ENCODE data around the gene LUZP2. TPM values are rescaled to one million over a fixed set of nuclear protein-coding genes. Genes with fewer than 3 reads are reported as not detected.

Gene LUZP2
- total RNA-seq, 1 experiment from 2014 or later = 3.8 TPM

GRCh38 chr11:24963852-24964251, 467.0 kb downstream of the LUZP2 start:
- TF ChIP-seq JAZF1 (CRISPR knock-in tag; IDR thresholded peaks at IDR 0.05) (no peak), ZNF263 (CRISPR knock-in tag; IDR thresholded peaks at IDR 0.05; ENCODE audit: low read depth) (no peak), NFYB (CRISPR knock-in tag; conservative IDR thresholded peaks at IDR 0.05; ENCODE audit: low read depth) (no peak), ZNF512 (CRISPR knock-in tag; IDR thresholded peaks at IDR 0.05; ENCODE audit: borderline replicate concordance) (no peak), ATF2 (CRISPR knock-in tag; IDR thresholded peaks at IDR 0.05; ENCODE audit: borderline replicate concordance, low read depth) (no peak), ELF4 (CRISPR knock-in tag; IDR thresholded peaks at IDR 0.05; ENCODE audit: low read depth) (no peak), MAX (CRISPR knock-in tag; IDR thresholded peaks at IDR 0.05) (no peak), HMGXB4 (CRISPR knock-in tag; IDR thresholded peaks at IDR 0.05) (no peak), GTF2I (CRISPR knock-in tag; conservative IDR thresholded peaks at IDR 0.05) (no peak), IRF1 (CRISPR knock-in tag; IDR thresholded peaks at IDR 0.05) (no peak), AR (CRISPR knock-in tag; IDR thresholded peaks at IDR 0.05) (no peak), JUN (CRISPR knock-in tag; IDR thresholded peaks at IDR 0.05) (no peak)
- ChIA-PET POLR2A (no interaction called here), CTCF (no interaction called here)
- peaks cover 15% of the 10 kb centered on the region for H3K36me3 Mint-ChIP-seq
- H3K27ac Mint-ChIP-seq = no peak overlapping the region
- H3K9me3 Mint-ChIP-seq = peaks cover 24% of the 10 kb centered on the region
- H3K27me3 Mint-ChIP-seq (ENCODE audit: low read depth) = peaks cover 4% of the 10 kb centered on the region; the same call in 1 of the 2 replicates
- H3K4me1 Mint-ChIP-seq = no peaks in the 10 kb centered on the region
- ATAC-seq (no peak), DNase-seq (ENCODE audit: low spot score) (no peak)
- H3K4me3 Mint-ChIP-seq = no peak overlapping the region

- no peak overlapping the region for H3K4me3 Mint-ChIP-seq
- ChIA-PET POLR2A (no interaction called here), CTCF (no interaction called here)
- H3K9me3 Mint-ChIP-seq = peaks cover 21% of the 10 kb centered on the region
- H3K4me1 Mint-ChIP-seq = no peaks in the 10 kb centered on the region
- ATAC-seq (no peak), DNase-seq (ENCODE audit: low spot score) (no peak)
- peaks cover 15% of the 10 kb centered on the region for H3K36me3 Mint-ChIP-seq
- no peak overlapping the region for H3K27ac Mint-ChIP-seq
- H3K27me3 Mint-ChIP-seq (ENCODE audit: low read depth) = peaks cover 4% of the 10 kb centered on the region; the same call in 1 of the 2 replicates
- TF ChIP-seq JUN (CRISPR knock-in tag; IDR thresholded peaks at IDR 0.05) (no peak), E2F1 (CRISPR knock-in tag; IDR thresholded peaks at IDR 0.05) (no peak), ZNF532 (CRISPR knock-in tag; IDR thresholded peaks at IDR 0.05; ENCODE audit: borderline replicate concordance) (no peak), TCF7 (CRISPR knock-in tag; IDR thresholded peaks at IDR 0.05; ENCODE audit: low read depth) (no peak), MLX (CRISPR knock-in tag; IDR thresholded peaks at IDR 0.05) (no peak), CBFB (CRISPR knock-in tag; IDR thresholded peaks at IDR 0.05; ENCODE audit: low read depth) (no peak), ZNF219 (CRISPR knock-in tag; IDR thresholded peaks at IDR 0.05; ENCODE audit: borderline replicate concordance) (no peak), CREB1 (CRISPR knock-in tag; IDR thresholded peaks at IDR 0.05) (no peak), ESRRA (CRISPR knock-in tag; IDR thresholded peaks at IDR 0.05; ENCODE audit: borderline replicate concordance) (no peak), TEAD1 (CRISPR knock-in tag; IDR thresholded peaks at IDR 0.05) (no peak)
Measured at GRCh38 chr11:24965748-24966147, 468.9 kb downstream of the LUZP2 start.
